RWPE2 (cell line): ENCODE measurements around the gene FH.

ENCODE experiments used
- ATAC-seq: fragments of 200-7000 bp; cut with Tn5 transposase; 3 replicates; pipeline ENCODE4 v1.9.1; 2021; ENCODE audit warnings: low read depth
- DNase-seq: peaks from one replicate; pipeline ENCODE4 v3.0.0-alpha.2; 2020; ENCODE audit warnings: low spot score
- H3K27ac ChIP-seq: fragments of 450-650 bp; 2 replicates; pipeline ENCODE4 v1.5.1; 2017; ENCODE audit warnings: mild to moderate bottlenecking; ENCODE audit not compliant: poor library complexity, severe bottlenecking
- H3K27me3 ChIP-seq: fragments of 250-450 bp; sonication (Bioruptor Pico); 2 replicates; pipeline ENCODE4 v1.5.1; 2021; ENCODE audit warnings: mild to moderate bottlenecking, moderate library complexity; ENCODE audit not compliant: insufficient read depth, poor library complexity, severe bottlenecking
- H3K36me3 ChIP-seq: fragments of 250-450 bp; sonication (Bioruptor Pico); 2 replicates; pipeline ENCODE4 v1.5.1; 2020; ENCODE audit warnings: low read depth, mild to moderate bottlenecking, moderate library complexity
- H3K4me1 ChIP-seq: fragments of 250-450 bp; sonication (Bioruptor Pico); 2 replicates; pipeline ENCODE4 v1.5.1; 2021; ENCODE audit warnings: mild to moderate bottlenecking, moderate library complexity; ENCODE audit not compliant: insufficient read depth, poor library complexity, severe bottlenecking
- H3K4me3 ChIP-seq: fragments of 250-450 bp; sonication (Bioruptor Pico); 2 replicates; pipeline ENCODE4 v1.5.1; 2021; ENCODE audit warnings: mild to moderate bottlenecking, moderate library complexity; ENCODE audit not compliant: severe bottlenecking
- H3K9me3 ChIP-seq: fragments of 250-450 bp; sonication (Bioruptor Pico); 2 replicates; pipeline ENCODE4 v1.5.1; 2021; ENCODE audit warnings: mild to moderate bottlenecking, moderate library complexity; ENCODE audit not compliant: severe bottlenecking
- CTCF ChIP-seq: fragments of 450-650 bp; IDR thresholded peaks from one replicate; pipeline ENCODE4 v1.5.1; 2017; ENCODE audit warnings: mild to moderate bottlenecking, moderate library complexity; ENCODE audit not compliant: poor library complexity, severe bottlenecking

Gene FH

DNA sequence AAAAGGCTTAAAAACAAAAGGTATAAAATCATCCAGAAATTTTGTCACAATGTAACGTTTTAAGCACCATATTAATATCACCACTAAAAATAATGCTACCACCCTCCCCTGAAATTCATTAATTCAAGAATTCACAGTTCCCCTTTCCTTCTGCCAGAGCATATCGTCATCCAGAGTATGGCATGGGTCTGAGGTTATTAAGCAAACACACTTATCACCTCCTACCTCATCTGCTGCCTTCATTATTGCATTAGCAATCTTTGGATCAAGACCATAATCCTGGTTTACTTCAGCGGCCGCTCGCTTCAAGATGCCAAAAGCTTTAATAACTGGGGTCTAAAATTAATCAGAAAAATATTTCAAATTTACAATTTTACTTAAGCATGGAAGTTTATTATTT lies 6.2 kb downstream of the FH start:
- no peak for TF ChIP-seq CTCF
- Histone ChIP-seq H3K4me1 (no peaks in the 10 kb centered on the region), H3K27ac (no peak overlapping the region), H3K27me3 (no peaks in the 10 kb centered on the region), H3K4me3 (no peak overlapping the region), H3K36me3 (peaks cover 61% of the 10 kb centered on the region), H3K9me3 (no peaks in the 10 kb centered on the region)
- no peak for DNase-seq
- no peak for ATAC-seq

DNA sequence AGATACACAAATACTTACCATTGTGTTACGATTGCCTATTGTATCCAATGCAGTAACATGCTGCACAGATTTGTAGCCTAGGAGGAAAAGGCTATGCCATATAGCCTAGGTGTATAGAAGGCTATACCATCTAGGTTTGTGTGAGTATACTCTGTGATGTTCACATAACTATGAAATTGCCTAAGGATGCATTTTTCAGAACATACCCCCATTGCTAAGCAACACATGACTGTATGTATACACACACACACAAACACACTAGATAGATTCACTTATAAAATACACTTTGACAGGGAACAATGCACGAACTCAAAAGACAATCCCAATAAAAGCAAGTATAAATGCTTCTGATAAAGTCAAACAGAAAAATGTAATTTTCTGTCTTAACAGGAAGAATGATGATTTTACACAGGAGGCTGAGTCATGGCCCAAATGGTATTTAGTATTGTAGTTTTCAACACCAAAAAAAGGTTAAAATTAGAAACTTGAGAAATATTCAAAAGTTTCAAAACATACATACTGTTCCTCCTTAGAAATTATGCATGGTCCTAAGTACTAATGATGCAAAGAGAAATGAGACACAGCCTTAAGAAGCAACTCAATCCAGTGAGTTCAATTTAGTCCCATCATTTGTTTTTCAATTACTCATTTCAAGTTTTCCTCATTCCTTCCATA lies 12.2 kb downstream of the FH start:
- TF ChIP-seq CTCF, result no peak
- Histone ChIP-seq H3K9me3 (no peaks in the 10 kb centered on the region), H3K36me3 (peaks cover 74% of the 10 kb centered on the region), H3K4me1 (no peaks in the 10 kb centered on the region), H3K27me3 (no peaks in the 10 kb centered on the region), H3K4me3 (no peak overlapping the region), H3K27ac (no peak overlapping the region)
- no peak for DNase-seq
- no peak for ATAC-seq

GRCh38 chr1:241503444-241503843 lies 16.1 kb downstream of the FH start:
- H3K36me3 ChIP-seq, result peaks cover 77% of the 10 kb centered on the region

GRCh38 chr1:241499910-241500309 lies 19.6 kb downstream of the FH start:
- H3K4me3 ChIP-seq, result no peak overlapping the region

More at GRCh38 chr1:241503444-241503843, 16.1 kb downstream of the FH start:
- no peak for TF ChIP-seq CTCF
- Histone ChIP-seq H3K4me1 (no peaks in the 10 kb centered on the region), H3K27me3 (no peaks in the 10 kb centered on the region), H3K4me3 (no peak overlapping the region), H3K9me3 (no peaks in the 10 kb centered on the region), H3K27ac (no peak overlapping the region)
- DNase-seq (no peak), ATAC-seq (no peak)

More at GRCh38 chr1:241499910-241500309, 19.6 kb downstream of the FH start:
- peak; percentile 62 for TF ChIP-seq CTCF
- Histone ChIP-seq H3K27me3 (no peaks in the 10 kb centered on the region), H3K27ac (no peak overlapping the region), H3K9me3 (no peaks in the 10 kb centered on the region), H3K4me1 (no peaks in the 10 kb centered on the region), H3K36me3 (peaks cover 57% of the 10 kb centered on the region)
- no peak for ATAC-seq
- DNase-seq, result no peak
